HL-60/S4 (cell line): ENCODE results near the gene CHD3.
"Not testable (repeated sequence)": the region's sequence is repeated elsewhere in the genome, so short reads cannot be mapped to it uniquely, and the experiment has no call there.

Experiments used
- in situ Hi-C: fragments of 300-500 bp; cut with MboI; formaldehyde crosslinking; loops from 2 replicates; pipeline ENCODE4 v1.14.3; 2022; ENCODE audit warnings: low sequenced_read_pairs

Gene CHD3

DNA sequence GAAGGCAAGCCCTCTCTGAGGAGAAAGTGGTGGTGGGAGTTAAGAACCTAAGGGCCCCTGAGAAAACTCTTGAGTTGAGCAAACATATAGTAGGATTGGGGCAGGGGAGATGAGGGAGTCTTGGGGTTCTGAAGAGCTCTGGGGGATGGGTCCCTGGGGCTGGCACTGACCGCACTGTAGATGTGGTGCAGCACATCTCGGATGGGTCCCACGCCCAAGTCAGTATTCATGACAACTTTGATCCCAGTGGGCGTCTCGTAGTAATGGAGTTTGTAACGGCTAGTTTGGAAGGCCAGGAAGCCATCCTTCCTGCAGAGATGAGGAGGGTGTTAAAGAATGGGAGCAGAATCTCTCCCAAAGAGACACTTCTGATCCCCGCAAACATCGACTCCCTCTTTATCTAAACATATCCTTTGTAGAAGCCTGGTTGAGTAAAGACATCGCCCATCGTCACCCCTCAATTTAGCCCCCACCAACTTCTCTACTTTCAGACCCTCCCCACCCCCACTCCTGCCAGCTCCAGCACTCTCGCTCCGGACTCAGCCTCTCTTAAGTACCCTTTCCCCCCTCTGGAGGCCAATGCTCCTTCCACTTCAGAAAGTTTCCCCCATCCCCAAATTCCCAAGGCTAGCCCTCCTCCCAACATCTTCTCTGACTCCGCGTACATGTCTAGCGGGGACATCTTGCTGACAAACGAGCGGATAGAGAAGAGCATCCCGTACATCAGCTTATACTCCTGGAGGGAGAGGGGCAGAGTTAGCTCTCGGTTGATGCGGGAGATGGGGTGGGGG is 42.4 kb downstream of the CHD3 start:
- in situ Hi-C loops: no loop called here

DNA sequence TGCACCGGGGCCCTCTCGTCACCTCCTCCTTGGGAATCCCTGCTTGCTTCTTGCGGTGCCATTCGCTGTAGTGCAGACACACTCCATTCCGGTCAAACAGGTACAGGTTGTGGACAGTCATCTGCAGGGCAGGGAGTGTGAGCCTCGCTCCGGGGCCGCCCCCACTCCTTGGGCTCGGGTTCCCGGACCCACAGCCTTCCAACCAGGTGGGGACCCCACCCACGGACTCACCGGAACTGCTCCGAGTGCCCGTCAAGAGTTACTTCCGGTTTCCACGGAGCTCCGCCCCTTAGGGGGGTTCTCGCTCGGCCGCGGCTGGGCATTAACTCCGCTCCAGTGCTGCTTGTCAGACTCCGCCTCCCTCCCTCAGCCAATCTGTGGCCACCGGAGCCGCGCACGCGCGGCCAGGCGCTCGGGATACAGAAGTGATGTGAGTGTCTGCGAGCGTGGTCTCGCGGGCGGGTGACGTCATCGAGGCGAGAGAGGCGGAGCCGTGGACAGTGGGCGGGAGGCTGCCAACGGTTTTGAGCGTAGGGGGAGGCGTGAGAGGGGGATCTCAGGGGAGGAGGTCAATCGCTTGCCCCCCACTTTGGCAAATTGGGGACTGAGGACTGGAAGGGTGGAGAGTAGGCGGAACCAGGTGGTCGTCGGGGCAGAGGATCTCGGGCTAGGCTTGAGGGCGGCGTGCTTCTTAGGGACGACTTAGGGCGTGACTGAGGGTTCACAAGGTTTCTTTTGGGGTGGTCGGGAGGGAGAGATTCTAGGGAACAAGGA is 43.3 kb downstream of the CHD3 start, which contains the start of the genes CNTROB and TRAPPC1:
CNTROB (plus strand) TSS at position 498 of the 774 bp plus-strand sequence. CDS start 874 bp downstream, outside the sequence.
TRAPPC1 (minus strand) TSS at position 238 of the 774 bp plus-strand sequence; CDS start at position 121, 117 bp downstream.
- in situ Hi-C loops: no loop called here

DNA sequence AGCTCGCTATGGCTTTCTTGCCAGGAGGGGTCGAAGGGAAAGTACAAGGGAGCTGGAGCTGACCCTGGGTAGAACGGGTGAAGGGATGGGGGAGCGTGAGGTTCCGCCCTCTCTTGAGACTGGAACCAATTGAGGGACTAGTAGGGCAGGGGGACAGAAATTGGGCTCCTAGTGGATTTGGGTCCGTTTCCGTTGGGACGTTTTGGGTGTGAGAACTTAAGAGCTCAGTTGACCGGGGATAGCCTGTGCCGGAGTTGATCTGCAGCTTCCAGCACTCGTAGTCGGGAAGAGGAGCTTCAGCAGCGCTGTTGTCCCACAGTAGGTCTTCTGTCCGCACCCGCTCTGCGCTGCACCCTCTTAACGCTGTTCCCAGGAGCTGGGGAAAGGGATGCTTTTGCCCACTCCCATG is 43.9 kb downstream of the CHD3 start:
- in situ Hi-C loops: no loop called here

DNA sequence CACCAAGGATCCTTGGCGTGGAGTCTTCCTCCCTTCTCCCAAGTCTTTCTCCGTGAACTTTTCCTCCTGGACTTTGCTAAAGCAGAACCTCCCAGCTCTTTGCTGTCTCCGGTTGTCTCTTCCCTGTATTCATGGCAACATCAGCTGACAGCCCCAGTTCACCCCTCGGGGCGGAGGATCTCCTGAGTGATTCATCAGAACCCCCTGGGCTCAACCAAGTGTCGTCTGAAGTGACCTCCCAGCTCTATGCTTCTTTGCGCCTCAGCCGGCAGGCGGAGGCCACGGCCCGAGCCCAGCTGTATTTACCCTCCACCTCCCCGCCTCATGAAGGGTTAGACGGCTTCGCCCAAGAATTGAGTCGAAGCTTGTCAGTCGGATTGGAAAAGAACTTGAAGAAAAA is 44.4 kb downstream of the CHD3 start:
- in situ Hi-C loops: no loop called here

DNA sequence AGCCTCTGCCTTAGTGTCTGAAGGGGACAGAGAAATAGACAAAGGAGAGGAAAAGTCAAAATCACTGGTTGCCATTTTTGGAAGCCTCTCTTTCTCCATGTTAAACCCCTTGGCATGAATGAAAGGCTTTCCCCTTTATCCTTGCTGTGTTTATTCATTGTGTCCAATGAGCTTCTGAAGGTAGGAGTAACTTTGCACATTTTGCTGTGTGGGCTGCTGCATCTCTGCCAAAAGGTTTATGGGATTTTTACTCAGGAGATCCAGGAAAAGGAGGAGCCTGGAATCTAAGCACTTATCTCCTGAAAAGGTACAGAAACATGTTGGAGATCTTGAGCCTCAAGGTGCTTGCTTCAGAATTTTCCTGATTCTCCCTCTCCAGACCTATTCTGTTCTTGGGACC is 47.3 kb downstream of the CHD3 start:
- in situ Hi-C loops: no loop called here

DNA sequence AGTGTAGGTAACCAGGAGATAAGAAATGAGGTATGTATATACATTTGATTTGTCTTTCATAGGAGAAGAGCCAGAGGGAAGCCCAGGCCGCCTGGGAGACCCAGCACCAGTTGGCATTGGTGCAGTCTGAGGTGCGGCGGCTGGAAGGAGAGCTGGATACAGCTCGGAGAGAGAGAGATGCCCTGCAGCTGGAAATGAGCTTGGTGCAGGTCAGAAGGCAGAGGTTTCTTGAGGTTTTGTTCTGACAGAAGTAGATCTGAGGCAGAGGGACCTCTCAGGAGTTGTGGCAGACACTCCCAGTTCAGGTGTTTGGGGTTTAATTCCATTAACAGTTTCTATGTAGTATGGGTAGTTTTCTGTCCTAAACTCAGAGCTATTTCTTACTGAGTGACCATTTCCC is 51.4 kb downstream of the CHD3 start:
- in situ Hi-C loops: no loop called here

DNA sequence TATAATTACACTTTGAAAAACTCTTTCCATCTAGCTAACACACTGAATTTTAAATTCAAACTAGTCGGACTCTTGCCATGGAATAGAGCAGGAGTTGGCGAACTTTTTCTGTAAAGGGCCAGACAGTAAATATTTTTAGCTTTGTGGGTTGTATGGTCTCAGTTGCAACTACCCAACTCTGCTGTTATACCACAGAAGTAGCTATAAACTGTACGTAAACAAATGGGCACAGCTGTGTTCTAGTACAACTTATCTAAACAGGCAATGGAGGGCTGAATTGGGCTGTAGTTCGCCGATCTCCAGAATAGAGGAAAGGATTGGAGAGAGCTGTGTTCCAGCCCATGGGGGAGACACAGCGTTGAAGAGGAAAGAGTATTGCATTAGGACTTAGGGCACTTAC is 52.2 kb downstream of the CHD3 start:
- in situ Hi-C loops: no loop called here

DNA sequence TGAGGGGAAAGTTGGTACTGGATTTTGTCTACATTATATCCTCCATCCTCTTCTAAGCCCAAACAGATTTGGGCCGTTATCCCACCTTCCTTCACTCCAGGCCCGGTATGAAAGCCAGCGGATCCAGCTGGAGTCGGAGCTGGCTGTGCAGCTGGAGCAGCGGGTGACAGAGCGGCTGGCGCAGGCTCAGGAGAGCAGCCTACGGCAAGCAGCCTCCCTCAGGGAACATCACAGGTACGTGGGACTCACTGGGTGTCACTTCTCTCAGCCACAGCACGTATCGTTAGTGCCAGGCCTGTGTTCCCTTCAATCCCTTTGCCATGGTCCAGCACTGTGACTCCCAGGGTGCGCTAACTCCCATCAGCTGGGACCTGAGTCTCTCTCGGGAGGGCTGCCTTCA is 54.7 kb downstream of the CHD3 start:
- in situ Hi-C loops: no loop called here

DNA sequence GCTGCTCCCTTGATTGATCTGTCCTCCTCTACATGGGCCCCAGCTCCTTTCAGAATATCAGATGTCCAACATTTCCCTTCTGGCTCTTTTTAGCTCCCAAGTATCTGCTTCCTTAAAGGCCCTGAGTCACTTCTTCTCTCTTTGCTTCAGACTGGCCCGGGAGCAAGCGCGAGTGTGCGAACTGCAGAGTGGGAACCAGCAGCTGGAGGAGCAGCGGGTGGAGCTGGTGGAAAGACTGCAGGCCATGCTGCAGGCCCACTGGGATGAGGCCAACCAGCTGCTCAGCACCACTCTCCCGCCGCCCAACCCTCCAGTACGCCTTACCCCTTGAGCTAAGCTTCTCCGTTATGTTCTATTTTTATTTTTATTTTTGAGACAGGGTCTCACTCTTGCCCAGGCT is 55.7 kb downstream of the CHD3 start:
- in situ Hi-C loops: no loop called here

DNA sequence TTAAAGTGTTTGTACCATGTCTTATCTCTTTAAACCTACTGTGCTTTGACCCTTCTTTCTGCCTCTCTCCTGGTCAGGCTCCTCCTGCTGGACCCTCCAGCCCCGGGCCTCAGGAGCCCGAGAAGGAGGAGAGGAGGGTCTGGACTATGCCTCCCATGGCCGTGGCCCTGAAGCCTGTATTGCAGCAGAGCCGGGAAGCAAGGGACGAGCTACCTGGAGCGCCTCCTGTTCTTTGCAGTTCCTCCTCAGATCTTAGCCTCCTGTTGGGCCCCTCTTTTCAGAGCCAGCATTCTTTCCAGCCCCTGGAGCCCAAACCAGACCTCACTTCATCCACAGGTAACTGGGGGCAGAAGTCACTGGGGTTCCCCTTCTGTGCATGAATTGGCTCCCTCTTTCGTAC is 57.1 kb downstream of the CHD3 start:
- in situ Hi-C loops: no loop called here

DNA sequence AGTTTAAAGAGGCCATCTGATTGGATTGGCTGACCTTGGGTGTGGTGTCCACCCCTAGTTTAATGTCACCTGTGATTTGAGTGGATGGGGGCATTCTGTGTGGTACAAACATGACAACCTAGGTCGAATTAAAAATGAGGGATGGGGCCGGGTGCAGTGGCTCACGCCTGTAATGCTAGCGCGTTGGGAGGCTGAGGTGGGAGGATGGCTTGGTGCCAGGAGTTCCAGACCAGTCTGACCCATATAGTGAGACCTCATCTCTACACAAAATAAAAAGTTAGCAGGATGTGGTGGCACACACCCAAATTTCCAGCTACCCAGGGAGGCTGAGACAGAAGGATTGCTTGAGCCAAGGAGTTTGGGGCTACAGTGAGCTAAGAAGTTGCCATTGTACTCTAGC is 57.9 kb downstream of the CHD3 start:
- in situ Hi-C loops: no loop called here

DNA sequence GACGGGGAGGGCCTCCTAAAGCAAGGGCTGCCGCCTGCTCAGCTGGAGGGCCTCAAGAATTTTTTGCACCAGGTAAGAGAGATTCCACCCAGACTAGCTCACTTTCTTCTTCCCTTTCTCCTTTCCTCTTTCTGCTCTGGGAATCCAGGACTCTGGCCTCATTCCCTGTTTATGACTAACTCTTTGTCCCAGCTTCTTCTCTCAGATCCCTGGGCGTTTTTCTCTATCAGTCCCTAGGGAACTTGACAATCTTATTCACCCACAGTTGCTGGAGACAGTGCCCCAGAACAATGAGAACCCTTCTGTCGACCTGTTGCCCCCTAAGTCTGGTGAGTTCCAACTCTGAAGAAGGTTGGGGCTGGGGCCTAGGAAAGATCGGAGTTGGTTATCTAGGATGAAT is 59.1 kb downstream of the CHD3 start:
- in situ Hi-C loops: no loop called here

DNA sequence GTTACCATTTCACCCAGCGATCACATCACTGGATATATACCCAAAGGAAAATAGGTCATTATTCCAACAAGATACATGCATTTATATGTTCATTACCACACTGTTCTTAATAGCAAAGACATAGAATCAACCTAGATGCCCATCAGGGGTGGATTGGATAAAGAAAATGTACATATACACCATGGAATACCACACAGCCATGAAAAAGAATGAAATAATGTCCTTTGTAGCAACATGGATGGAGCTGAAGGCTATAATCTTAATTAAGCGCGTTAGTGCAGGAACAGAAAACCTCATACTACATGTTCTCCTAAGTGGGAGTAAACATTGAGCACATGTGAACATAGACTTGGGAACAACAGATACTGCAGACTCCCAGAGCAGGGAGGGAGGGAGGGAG is 62.0 kb downstream of the CHD3 start:
- in situ Hi-C loops: no loop called here

DNA sequence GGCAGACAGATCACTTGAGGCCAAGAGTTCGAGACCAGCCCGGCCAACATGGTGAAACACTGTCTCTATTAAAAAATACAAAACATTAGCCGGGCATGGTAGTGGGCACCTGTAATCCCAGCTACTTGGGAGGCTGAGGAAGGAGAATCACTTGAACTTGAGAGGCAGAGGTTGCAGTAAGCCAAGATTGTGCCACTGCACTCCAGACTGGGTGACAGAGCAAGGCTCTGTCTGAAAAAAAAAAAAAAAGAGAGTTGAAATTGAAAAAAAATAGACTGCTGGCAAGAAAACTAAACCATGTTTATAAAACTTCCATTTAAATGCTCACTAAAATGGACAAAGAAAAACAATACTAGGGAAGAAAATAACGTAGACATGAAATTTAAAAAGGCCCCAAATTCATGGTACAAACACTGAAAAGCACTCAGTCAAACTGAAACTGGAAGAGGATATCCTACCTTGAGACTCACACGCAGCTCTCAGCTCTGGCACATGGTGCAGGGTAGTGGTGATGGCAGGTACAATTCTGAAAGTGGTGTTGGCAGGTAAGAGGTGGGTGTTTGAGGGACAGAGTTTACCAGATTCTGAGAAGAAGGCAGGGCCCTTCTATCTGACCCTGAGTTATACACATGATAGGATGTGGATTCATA is 62.7 kb downstream of the CHD3 start:
- in situ Hi-C loops: no loop called here

DNA sequence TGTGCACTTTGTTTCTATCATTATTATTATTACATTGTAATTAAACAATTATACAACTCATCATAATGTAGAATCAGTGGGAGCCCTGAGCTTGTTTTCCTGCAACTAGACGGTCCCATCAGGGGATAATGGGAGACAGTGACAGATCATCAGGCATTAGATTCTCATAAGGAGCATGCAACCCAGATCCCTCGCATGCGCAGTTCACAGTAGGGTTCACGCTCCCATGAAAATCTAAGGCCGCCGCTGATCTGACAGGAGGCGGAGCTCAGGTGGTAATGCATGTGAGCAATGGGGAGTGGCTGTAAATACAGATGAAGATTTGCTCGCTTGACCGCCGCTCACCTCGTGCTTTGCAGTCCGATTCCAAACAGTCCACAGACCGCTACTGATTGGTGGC is 64.7 kb downstream of the CHD3 start:
- in situ Hi-C loops: not testable (repeated sequence)

DNA sequence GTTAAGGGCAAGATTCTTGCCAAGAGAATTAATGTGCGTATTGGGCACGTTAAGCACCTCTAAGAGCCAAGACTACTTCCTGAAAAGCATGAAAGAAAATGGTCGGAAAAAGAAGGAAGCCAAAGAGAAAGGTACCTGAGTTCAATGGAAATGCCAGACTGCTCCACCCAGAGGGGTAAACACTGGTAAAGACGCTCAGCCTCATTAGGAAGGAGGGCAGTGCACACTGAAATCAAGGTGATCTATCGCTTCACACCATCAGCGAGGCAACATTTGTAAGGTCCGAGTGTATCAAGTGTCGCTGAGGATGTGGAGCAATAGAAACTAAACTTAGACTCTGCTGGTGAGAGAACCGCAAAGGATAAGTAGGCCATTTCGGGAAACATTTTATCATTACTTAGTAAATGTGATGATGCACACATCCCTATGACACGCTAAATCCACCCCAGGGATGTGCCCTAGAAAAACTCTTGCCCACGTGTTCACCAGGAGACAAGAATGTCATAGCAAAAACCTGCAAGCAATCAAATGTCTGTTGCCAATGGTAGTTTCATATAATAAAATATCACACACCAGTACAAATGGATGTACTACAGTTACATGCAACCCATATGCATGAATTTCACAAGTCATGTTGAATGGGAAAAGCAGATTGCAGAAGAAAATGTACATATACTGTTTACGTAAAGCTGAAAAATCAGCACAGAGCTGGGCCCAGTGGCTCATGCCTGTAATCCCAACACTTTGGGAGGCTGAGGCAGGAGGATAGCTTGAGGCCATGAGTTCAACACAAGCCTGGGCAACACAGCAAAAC is 67.0 kb downstream of the CHD3 start:
- in situ Hi-C loops: no loop called here

DNA sequence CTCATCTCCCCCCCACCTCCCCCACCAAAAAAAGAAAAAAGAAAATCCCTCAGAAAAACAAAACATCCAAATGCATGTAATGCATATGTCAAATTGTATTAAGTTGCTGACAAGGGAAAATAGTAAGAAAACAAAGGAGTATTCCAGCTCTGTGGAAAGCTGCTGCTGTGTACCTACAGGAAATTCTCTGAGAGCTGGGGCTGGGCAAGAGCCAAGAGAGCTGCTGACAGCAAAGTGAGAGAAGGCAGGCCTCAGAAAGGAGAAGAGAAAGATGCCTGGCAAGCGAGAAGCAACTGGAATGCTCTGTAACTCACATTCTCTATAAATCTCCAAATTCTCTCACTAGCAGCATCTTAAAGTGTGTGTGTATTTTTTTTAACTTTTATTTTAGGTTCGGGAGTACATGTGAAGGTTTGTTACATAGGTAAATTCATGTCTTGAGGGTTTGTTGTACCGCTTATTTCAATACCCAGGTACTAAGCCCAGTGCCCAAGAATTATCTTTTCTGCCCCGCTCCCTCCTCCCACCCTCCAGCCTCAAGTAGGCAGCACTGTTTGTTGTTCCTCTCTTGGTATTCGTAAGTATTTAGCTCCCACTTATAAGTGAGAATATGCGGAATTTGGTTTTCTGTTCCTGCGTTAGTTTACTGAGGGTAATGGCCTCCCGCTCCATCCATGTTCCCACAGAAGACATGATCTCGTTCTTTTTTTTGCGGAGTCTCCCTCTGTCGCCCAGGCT is 67.8 kb downstream of the CHD3 start:
- in situ Hi-C loops: no loop called here

DNA sequence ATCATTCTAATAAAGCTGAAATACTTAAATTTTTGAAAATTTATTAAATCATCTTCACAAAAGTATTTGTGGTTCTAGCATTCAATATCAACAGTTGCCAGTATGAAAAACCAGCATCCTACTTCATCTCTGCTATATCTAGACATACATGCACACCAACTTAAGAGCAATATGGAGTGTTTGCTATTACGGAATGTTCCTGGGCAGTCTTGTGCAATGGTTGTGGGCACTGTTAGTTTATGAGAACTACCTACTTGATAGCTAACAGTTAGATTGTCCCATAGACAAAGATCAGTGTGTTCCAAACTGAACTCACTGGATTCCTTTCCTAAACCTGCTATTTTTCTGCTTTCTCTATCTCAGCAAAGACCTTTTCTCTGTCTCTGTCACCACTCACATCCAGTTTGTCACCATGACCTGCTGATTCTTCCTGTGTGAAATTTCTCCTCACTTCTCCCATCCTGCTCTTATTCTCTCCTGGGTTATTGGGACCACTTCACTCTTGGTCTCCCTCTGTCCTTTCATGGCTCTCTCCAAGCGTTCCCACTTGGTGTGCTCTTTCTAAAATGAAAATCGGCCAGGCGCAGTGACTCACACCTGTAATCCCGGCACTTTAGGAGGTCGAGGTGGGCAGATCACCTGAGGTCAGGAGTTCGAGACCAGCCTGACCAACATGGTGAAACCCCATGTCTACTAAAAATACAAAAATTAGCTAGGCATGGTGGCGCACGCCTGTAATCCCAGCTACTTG is 71.1 kb downstream of the CHD3 start:
- in situ Hi-C loops: no loop called here

DNA sequence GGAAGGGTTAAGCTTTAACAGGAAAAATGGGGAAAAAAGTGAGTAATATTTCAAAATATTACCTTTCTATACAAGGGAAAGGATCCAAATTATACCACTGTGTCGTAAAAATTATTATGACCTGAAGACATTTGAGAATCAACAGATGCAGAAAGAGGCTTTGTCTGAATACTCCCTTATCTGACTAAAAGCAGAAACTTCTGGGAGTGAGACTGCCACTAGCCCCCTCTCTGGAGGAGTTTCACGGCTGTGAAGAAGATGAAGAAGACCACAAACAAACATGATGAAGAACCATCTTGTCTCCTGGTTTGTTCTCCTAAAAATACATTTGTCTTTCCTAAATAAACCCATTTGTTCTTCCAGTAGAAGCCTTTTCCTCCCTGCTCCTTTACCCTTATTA is 72.8 kb downstream of the CHD3 start:
- in situ Hi-C loops: no loop called here
